OCI-LY1 (cell line): ENCODE data around the gene PMM1.

Experiments used
- H2AFZ ChIP-seq: fragments of 200-600 bp; sonication (generic), shearing (Covaris generic); 2 replicates; pipeline ENCODE4 v1.6.0; 2014; ENCODE audit warnings: antibody characterized with exemption, mild to moderate bottlenecking, low read length
- H3F3A ChIP-seq: fragments of 200-600 bp; sonication (generic), shearing (Covaris generic); 2 replicates; pipeline ENCODE4 v1.6.0; 2014; ENCODE audit warnings: mild to moderate bottlenecking, antibody characterized with exemption, low read length, moderate library complexity; ENCODE audit not compliant: insufficient read depth
- H3K27ac ChIP-seq: fragments of 200-600 bp; sonication (generic); 2 replicates; pipeline ENCODE4 v1.5.1; 2014; ENCODE audit warnings: low read length, mixed run types, mild to moderate bottlenecking, low read depth; ENCODE audit not compliant: poor library complexity, severe bottlenecking
- H3K27me3 ChIP-seq: fragments of 200-600 bp; sonication (generic); 2 replicates; pipeline ENCODE4 v1.6.0; 2014; ENCODE audit warnings: antibody characterized with exemption, mild to moderate bottlenecking, low read length, moderate library complexity; ENCODE audit not compliant: insufficient read depth
- H3K36me3 ChIP-seq: fragments of 200-600 bp; sonication (generic); 2 replicates; pipeline ENCODE4 v1.6.1; 2014; ENCODE audit warnings: mild to moderate bottlenecking, antibody characterized with exemption, low read length, moderate library complexity, mixed read lengths; ENCODE audit not compliant: insufficient read depth
- H3K4me1 ChIP-seq: fragments of 200-600 bp; sonication (generic); 2 replicates; pipeline ENCODE4 v1.5.1; 2014; ENCODE audit warnings: mild to moderate bottlenecking, low read length, moderate library complexity; ENCODE audit not compliant: insufficient read depth, severe bottlenecking
- H3K4me2 ChIP-seq: fragments of 200-600 bp; sonication (generic), shearing (Covaris generic); 2 replicates; pipeline ENCODE4 v1.6.1; 2014; ENCODE audit warnings: low read length
- H3K4me3 ChIP-seq: fragments of 200-600 bp; sonication (generic); 2 replicates; pipeline ENCODE4 v1.5.1; 2014; ENCODE audit warnings: low read length, low read depth, mild to moderate bottlenecking, mixed read lengths; ENCODE audit not compliant: poor library complexity, severe bottlenecking
- H3K79me2 ChIP-seq: fragments of 200-600 bp; shearing (Covaris generic); 2 replicates; pipeline ENCODE4 v1.6.1; 2016; ENCODE audit warnings: mixed run types, low read length, mixed read lengths; ENCODE audit not compliant: insufficient read depth
- H3K9ac ChIP-seq: fragments of 200-600 bp; sonication (generic), shearing (Covaris generic); 2 replicates; pipeline ENCODE4 v1.6.1; 2014; ENCODE audit warnings: mild to moderate bottlenecking, low read length, mixed read lengths
- H3K9me2 ChIP-seq: fragments of 200-600 bp; sonication (generic), shearing (Covaris generic); 2 replicates; pipeline ENCODE4 v1.6.1; 2014; ENCODE audit warnings: low read depth, mild to moderate bottlenecking, low read length, mixed read lengths
- H3K9me3 ChIP-seq: fragments of 200-600 bp; shearing (Covaris generic); 2 replicates; pipeline ENCODE4 v1.6.1; 2014; ENCODE audit warnings: low read length, mixed read lengths
- H4K20me1 ChIP-seq: fragments of 200-600 bp; sonication (generic), shearing (Covaris generic); 2 replicates; pipeline ENCODE4 v1.6.0; 2016; ENCODE audit warnings: mild to moderate bottlenecking, low read length; ENCODE audit not compliant: insufficient read depth
- CTCF ChIP-seq: fragments of 200-600 bp; sonication (generic), shearing (Covaris generic); IDR thresholded peaks from 2 replicates; pipeline ENCODE4 v1.5.1; 2017; ENCODE audit warnings: mild to moderate bottlenecking, antibody characterized with exemption, low read length, moderate library complexity, mixed read lengths
- EZH2 ChIP-seq: fragments of 200-600 bp; sonication (generic), shearing (Covaris generic); IDR thresholded peaks from 2 replicates; pipeline ENCODE4 v1.8.0; 2017; ENCODE audit warnings: borderline replicate concordance, mixed run types, mild to moderate bottlenecking, antibody characterized with exemption, low read length, moderate library complexity, mixed read lengths

Gene PMM1

GRCh38 chr22:41530890-41531714 is 58.5 kb downstream of the PMM1 start:
- H3F3A ChIP-seq = no peaks in the 10 kb centered on the region
- H3K9ac ChIP-seq = no peak overlapping the region
- no peak overlapping the region for H3K27ac ChIP-seq
- H3K9me3 ChIP-seq = no peaks in the 10 kb centered on the region
- no peak overlapping the region for H3K4me3 ChIP-seq
- no peak overlapping the region for H2AFZ ChIP-seq
- peaks cover 79% of the 10 kb centered on the region for H3K36me3 ChIP-seq
- H3K27me3 ChIP-seq = no peaks in the 10 kb centered on the region
- no peak for TF ChIP-seq EZH2
- no peak for TF ChIP-seq CTCF
- H3K4me2 ChIP-seq = no peak overlapping the region
- no peaks in the 10 kb centered on the region for H3K4me1 ChIP-seq
- H3K9me2 ChIP-seq = no peaks in the 10 kb centered on the region
- no peaks in the 10 kb centered on the region for H3K79me2 ChIP-seq
- no peaks in the 10 kb centered on the region for H4K20me1 ChIP-seq

- no peak overlapping the region for H3K27ac ChIP-seq
- H3K4me1 ChIP-seq = peaks cover 7% of the 10 kb centered on the region
- H3K27me3 ChIP-seq = no peaks in the 10 kb centered on the region
- no peaks in the 10 kb centered on the region for H3K9me3 ChIP-seq
- no peak overlapping the region for H2AFZ ChIP-seq
- no peaks in the 10 kb centered on the region for H3K9me2 ChIP-seq
- peaks cover 88% of the 10 kb centered on the region for H3K36me3 ChIP-seq
- H4K20me1 ChIP-seq = no peaks in the 10 kb centered on the region
- H3K79me2 ChIP-seq = no peaks in the 10 kb centered on the region
- H3F3A ChIP-seq = no peaks in the 10 kb centered on the region
- no peak overlapping the region for H3K4me2 ChIP-seq
- H3K9ac ChIP-seq = no peak overlapping the region
- H3K4me3 ChIP-seq = no peak overlapping the region
- TF ChIP-seq CTCF = no peak
- TF ChIP-seq EZH2 = no peak
Observed at GRCh38 chr22:41528938-41529561, 60.6 kb downstream of the PMM1 start.

- Histone ChIP-seq H3K27ac (no peak overlapping the region), H3K9me2 (no peaks in the 10 kb centered on the region), H3K4me3 (no peak overlapping the region), H3K27me3 (no peaks in the 10 kb centered on the region), H3K4me2 (no peak overlapping the region), H3K36me3 (peaks cover 92% of the 10 kb centered on the region), H3F3A (no peaks in the 10 kb centered on the region), H4K20me1 (no peaks in the 10 kb centered on the region), H3K79me2 (no peaks in the 10 kb centered on the region), H2AFZ (no peak overlapping the region), H3K9me3 (no peaks in the 10 kb centered on the region), H3K4me1 (peaks cover 7% of the 10 kb centered on the region), H3K9ac (no peak overlapping the region)
- TF ChIP-seq CTCF (no peak), EZH2 (no peak)
Observed at GRCh38 chr22:41528132-41528766, 61.4 kb downstream of the PMM1 start.
